HG03571 (cell line): ENCODE results near the gene CHTF18.
"Not testable (repeated sequence)": the region's sequence is repeated elsewhere in the genome, so short reads cannot be mapped to it uniquely, and the experiment has no call there.

ENCODE experiments used
- ATAC-seq: cut with Tn5 transposase; IDR thresholded peaks from one replicate; pipeline ENCODE4 v1.9.1; 2021; ENCODE audit not compliant: unreplicated experiment

The CHTF18 gene

DNA sequence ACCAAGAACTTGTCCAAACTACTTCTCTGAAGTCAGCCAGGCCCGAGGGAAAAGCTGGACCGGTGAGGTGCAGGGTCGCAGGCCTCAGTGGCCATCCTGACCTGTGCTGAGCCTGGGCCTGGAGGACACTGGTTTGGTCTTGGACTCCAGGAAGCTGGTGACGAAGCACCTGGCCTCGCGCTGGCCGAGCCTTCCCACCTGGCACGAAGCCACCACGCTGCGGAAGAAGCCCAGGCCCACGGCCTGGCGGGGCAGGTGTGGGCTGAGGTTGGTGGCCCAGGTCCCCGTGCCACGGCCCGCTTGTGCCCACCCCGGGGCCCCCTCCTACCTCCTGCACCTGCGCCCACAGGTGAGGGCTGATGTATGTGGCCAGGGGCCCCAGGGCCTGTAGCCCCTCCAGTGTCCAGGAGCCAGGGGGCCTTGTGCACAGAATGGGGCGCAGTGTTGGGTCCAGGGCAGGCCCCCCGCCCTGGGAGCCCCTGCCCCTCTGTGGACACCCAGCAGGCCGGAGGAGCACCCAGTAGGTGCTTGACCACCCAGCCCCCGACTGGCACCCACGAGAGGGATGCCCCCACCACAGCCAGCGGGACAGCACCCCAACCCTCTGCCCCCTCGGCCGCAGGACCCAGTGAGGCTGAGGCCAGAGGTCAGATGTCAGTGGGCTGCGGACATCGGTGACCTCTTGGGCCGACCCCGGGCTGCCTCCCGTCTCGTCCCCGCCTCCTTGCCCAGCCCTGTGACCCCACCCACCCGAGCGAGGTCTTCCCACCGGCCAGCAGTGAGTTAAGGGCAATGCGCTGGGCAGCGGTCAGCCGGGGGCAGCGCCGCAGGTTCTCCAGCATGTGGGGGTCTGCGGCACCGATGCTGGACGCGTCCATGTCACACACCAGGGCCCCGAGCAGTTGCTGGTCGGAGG lies 14.1 kb upstream of the CHTF18 start:
- ATAC-seq, result no peak

- no peak for ATAC-seq
Measured at GRCh38 chr16:775236-775796, 13.1 kb upstream of the CHTF18 start.

DNA sequence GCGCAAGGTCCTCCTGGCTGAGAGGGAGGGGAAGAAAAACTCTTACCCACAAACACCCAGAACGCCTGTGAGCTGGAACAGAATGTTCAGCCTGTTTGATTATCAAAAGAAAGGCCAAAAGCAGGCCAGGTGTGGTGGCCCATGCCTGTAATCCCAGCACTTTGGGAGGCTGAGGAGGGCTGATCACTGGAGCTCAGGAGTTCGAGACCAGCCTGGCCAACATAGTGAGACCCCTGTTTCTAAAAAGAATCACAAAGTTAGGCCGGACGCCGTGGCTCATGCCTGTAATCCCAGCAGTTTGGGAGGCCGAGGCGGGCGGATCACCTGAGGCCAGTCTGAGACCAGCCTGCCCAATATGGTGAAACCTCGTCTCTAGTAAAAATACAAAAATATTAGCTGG lies 12.1 kb upstream of the CHTF18 start:
- ATAC-seq, result not testable (repeated sequence)

GRCh38 chr16:776824-777223 lies 11.6 kb upstream of the CHTF18 start:
- no peak for ATAC-seq

GRCh38 chr16:777826-778225 lies 10.6 kb upstream of the CHTF18 start:
- ATAC-seq, result no peak

- ATAC-seq, result no peak
Measured at GRCh38 chr16:778447-778846, 10.0 kb upstream of the CHTF18 start.

GRCh38 chr16:778909-779527 lies 9.4 kb upstream of the CHTF18 start:
- no peak for ATAC-seq

DNA sequence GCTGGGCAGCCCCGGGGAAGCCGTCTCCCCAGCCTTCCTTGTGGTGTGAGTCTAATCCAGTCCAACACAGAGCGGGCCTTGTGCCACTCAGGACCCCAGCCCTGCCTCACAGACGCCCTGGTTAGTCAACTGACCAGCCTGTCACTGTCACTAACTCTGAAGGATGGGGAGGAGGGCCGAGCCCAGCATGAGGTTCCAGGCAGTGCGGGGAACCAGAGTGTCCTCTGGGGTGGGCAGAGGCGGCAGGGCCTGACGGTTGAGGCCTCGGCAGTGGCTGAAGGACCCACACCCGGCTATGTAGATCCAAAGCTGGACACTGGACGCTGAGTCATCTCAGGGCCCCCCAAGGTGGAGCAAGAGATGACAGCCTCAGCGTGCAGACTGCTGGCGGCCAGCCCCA lies 8.9 kb upstream of the CHTF18 start:
- ATAC-seq, result no peak

GRCh38 chr16:780296-780695 lies 8.1 kb upstream of the CHTF18 start:
- ATAC-seq, result no peak

- no peak for ATAC-seq
Measured at GRCh38 chr16:781346-782010, 6.9 kb upstream of the CHTF18 start.

- no peak for ATAC-seq
Measured at GRCh38 chr16:782258-782657, 6.2 kb upstream of the CHTF18 start.

- ATAC-seq, result no peak
Measured at GRCh38 chr16:782766-783403, 5.5 kb upstream of the CHTF18 start.

DNA sequence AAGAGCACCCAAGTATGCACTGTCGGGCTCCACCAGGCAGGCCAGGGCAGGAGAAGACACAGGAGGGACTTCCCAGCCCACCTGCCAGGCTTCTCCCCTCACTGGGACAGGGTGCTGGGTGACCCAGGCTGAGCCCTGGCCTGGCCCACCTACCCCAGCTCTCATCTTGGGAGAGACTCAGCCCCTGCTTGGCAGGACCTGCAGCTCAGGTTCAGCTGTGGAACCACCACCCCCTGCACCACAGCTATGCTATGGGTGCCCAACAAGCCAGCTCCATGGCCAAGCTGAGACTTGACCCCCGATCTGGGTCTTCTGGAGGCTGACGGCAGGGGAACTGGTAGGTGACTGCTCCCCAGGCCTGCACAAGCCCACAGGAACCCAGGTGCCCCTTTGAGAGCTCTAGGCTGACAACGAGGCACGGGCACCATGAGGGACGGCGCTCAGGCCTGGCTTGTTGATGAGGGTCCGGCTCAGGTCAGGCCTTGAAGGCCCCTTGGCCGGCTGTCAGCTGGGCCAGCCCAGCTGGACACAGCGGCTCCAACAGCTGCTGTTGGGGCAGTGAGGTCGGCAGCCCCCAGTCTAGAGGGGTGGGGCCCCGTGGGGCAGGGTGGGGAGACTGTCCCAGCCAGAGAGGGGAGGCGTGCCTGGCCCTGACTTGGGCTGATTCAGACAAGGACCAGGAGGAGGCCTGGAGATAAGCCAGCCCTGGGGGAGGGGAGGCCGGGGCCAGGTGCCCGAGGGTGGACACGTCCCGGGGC lies 4.8 kb upstream of the CHTF18 start:
- no peak for ATAC-seq

DNA sequence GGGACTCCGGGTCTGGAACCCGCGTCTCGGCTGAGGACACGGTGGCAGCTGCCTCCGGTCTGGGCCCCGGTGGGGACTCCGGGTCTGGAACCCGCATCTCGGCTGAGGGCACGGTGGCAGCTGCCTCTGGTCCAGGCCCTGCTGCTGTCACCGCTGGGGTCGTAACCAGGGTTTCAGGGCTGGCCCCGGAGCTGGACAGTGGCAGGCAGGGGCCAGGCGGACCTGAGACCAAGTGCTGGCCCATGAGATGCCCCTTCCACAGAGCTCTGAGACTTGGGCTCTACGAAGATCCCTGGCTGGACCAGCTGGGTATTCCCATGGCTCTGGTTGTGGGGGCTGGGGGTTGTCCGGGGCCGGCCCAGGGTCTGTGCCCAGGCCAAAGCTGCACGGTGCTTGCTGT lies 4.0 kb upstream of the CHTF18 start:
- no peak for ATAC-seq

DNA sequence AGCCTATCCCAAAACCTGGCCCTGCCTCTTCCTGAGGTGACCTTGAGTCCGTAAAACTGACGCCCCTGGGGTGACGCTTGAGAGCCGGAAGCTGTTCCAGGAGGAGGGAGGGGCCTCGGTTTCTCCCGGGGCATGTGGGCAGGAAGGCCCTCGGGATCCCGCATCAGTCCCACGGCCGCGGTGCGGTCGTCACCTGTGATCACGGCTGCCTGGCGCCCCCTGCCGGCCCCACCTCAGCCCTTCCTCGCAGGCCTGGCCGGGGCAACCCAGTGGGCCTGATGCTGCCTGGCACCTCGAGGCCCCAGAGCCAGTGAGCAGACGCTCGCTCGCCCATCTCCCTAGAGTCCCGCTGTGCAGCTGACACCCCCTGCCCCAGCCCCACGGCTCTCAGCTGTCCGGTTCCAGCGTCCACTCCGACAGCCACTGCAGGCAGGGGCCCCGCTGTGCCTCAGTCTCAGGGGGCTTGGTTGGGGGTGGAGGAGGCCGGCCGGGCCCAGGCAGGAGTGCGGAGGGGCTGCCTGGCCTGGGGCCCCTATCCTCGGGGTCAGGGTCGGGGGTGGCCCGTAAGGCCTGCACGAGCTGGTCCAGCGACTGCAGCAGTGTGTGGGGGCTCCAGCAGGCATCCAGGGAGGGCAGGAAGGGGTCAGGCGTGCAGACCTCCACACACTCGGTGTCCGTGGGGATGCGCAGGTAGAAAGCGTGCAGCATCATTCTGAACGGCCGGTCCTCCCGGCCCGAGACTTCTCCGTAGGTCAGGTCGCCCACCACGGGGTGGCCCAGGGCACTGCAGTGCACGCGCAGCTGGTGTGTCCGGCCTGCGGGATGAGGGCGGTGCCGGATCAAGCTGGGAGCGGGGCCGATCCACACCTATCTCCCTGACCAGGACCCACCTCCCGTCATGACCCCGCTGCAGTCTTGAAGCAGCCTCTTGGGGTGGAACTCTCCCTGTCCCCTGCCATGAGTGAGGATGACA lies 2.6 kb upstream of the CHTF18 start:
- ATAC-seq, result no peak

DNA sequence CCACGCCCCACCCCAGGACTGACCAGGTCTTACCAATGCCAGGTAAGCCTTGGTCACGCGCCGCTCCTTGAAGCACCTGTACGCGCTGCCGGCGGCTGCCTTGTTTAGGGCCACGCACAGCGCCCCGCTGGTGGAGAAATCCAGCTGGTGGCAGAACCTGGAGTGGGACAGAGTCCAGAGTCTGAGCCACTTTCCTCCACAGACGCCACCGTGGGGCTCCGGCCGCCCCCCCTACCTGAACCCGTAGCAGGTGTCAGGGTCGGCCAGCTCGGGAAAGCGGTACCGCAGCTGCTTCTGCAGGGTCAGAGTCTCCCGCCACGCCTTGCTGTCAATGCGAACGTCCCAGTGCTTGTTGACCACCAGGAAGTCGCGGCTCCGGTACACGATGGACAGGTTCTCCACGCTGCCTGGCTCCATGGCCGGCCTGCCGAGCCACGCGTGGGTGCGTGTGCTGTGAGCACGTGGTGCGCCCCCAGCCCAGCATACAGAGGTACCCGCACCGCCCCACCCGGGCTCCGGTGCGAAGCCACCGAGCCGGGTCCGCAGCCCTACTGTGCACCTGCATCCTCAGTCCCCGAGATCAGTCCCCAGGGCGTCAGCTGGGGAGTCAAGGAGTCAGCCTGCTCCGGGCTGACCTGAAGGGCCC lies 976 bp upstream of the CHTF18 start:
- no peak for ATAC-seq

DNA sequence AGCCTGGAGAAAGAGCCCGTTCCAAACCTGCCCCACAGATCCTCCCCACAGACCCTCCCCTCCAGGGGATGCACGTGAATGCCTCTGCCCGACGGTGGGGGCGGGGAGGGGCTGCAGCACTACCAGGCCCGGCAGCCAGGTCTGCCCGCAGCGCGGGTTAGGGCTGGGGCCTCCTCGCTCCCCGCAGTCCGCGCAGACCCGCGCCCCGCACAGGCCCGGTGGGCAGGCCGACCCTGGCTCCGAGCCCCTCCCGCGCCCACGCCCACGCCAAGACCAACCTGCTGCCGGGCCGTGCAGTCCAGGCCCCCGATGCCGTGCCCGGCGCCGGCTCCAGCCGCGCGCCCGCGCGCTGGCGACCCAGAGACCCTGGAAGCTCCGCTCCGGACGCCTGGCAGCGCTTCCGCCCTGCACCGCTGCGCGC lies 432 bp upstream of the CHTF18 start, which contains the start of gene RPUSD1:
RPUSD1 (minus strand) TSS at position 404 of the 421 bp plus-strand sequence. CDS start 644 bp downstream, outside the sequence.
- ATAC-seq, result peak; percentile 12

DNA sequence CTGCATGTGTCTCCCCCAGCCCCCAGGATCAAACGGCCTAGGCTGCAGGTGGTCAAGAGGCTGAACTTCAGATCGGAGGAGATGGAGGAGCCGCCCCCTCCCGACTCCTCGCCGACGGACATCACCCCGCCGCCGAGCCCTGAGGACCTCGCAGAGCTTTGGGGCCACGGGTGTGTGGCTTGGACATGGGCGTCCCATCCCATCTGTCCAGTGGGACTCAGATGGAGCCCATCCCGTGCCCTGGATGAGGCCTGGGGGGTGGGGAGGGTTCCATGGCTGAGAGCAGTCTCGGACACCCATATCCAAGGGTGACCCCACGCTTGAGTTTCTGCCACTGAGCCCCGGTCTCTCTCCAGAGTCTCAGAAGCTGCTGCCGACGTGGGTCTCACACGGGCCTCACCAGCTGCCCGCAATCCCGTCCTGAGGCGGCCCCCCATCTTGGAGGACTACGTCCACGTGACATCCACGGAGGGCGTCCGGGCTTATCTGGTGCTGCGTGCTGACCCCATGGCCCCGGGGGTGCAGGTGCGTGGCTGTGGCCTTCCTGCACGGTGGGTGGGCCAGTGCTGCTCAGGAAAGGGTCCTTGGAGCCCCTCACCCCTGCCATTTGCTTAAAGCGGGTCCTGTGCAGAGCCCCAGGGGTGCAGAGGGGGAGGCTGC lies 901 bp downstream of the CHTF18 start:
- no peak for ATAC-seq
